Stimulated activated CD4-positive, alpha-beta T cell treated with anti-CD3 and anti-CD28 coated beads, Interleukin-1b, Interleukin-23, amount 100 ng/mL, for 1 hour (primary cell): ENCODE results near the gene NECTIN3.

Experiments
- DNase-seq, 2 donors: peaks; one replicate each; pipeline ENCODE4 v3.0.0-alpha.2; 2020; ENCODE audit warnings: low read depth in 2 of 2

NECTIN3 gene

GRCh38 chr3:111084911-111085310 is 13.3 kb downstream of the NECTIN3 start:
- DNase-seq: no peak

DNA sequence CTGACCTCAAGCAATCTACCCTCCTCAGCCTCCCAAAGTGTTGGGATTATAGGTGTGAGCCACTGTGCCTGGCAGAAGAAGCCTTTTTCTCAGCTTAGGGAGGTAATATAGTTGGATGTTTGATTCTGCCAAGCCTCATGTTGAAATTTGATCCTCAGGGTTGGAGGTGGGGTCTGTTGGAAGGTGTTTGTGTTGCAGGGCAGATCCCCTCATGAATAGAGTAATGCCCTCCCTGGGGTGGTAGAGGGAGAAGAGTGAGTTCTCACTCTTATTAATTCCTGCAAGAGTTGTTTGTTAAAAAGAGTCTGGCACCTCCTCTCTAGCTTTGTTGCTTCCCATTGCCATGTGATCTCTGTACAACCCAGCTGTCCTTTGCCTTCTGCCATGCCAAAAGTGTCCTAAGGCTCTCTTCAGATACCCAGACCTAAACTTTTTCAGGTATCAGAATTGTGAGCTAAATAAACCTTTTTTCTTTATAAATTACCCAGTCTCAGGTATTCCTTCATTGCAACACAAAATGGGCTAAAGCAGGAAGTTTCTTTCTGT is 16.4 kb downstream of the NECTIN3 start:
- DNase-seq: no peak

DNA sequence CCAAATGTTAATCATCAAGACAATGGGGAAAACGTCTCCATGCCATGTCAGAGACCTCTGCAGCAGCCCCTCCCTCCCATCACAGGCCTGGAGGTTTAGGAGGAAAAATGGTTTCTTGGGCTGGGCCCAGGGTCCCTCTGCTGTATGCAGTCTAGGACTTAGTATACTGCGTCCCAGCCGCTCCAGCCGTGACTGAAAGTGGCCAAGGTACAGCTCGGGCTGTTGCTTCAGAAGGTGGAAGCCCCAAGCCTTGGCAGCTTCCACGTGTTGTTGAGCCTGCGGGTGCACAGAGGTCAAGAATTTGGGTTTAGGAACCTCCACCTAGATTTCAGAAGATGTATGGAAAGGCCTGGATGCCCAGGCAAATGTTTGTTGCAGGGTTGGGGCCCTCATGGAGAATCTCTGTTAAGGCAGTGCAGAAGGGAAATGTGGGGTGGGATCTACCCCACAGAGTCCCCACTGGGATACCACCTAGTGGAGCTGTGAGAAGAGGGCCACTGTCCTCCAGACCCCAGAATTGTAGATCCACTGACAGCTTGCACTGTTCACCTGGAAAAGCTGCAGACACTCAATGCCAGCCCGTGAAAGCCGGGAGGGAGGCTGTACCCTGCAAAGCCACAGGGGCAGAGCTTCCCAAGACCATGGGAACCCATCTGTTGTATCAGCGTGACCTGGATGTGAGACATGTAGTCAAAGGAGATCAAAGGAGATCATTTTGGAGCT is 25.0 kb downstream of the NECTIN3 start:
- DNase-seq: no peak

DNA sequence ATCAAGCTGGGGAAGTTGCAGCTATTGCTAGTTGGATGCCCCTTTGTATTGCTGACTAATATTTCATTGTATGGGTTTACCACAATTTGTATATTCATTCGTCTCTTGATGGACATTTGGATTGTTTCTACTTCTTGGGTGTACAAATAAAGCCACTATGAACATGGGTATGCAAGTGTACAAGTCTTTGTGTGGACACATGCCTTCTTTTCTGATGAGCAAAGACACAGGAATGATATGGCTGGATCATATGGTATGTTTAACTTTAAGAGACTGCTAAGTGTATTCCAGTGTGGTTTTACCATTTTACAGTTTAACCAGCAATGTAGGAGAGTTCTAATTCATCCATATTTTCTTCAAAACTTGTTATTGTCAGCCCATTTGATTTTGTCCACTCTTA is 32.2 kb downstream of the NECTIN3 start:
- DNase-seq: no peak

- no peak for DNase-seq
Observed at GRCh38 chr3:111106993-111107661, 35.5 kb downstream of the NECTIN3 start.

GRCh38 chr3:111107662-111108035 is 36.0 kb downstream of the NECTIN3 start:
- DNase-seq: no peak

DNA sequence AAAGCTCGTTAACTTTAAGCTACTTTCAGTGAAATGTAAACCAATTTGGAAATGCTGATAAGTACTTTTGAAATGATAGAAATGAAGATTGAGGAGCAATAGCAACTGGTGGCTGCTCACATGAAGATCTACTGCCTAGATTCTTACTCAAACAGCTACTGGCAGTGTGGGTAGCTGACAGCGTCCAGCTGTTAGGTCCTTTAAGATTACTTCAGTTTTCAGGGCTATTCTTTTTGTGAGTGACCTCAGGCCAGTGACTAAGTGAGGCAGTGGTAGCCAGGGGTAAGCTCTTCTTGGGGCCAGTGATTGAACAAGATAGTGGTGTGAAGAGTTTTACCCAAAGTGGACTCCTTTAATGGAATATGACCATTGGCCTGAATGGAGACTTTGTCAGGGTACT is 41.3 kb downstream of the NECTIN3 start:
- DNase-seq: no peak

GRCh38 chr3:111128884-111129283 is 57.3 kb downstream of the NECTIN3 start:
- DNase-seq: no peak

DNA sequence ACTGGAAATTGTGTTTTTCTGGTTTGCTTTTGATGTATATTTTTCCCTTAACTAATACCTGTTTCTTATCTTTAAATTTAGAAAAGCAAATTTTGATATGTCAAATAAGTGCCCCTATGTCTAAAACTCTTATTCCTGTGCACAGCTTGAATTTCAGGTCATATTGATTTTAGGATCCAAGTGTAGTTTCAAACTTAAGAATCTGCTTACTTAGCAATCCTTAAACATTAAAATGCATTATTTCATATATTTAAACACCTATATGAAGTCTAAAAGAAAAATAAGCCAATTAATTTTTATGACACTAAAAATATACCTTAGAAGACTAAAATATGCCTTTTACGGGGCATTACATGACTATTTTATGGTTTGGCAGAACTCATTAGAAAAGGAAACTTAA is 59.2 kb downstream of the NECTIN3 start:
- DNase-seq: no peak

DNA sequence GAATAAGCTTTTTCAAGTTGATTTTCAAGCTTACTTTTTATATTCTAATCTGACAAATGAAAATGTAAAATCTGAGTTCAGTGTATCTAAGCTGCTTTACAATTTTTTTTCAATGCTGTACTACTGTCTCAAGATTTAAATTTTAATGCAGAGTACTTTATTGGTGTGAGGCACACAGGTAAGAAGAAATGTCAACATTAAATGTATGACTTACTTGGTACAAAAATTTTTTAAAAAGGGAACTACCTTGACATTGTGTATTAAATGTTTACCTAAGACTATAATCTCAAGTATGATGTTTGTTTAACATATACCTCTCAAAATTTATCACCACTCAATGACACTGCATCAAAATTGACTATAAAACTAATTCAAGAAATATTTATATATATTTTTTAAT is 62.7 kb downstream of the NECTIN3 start:
- no peak for DNase-seq

DNA sequence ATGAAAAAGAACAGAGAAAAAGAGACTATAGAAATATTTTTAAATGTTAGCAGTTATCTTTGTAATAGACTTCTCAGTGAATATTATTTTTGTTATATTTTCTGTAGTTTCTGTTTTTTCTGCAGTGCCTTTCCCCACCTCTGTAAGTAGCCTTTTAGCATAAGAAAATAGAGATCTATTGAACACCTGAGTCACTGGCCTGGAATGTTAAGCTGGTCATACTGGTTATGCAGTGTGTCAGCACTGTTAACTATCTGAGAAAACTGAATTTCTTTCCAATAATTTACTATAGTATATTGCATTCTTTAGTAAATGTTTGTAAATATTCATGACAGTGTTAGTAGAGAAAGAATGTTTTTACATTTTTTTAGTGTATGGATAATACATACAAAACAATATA is 79.8 kb downstream of the NECTIN3 start:
- DNase-seq: no peak

DNA sequence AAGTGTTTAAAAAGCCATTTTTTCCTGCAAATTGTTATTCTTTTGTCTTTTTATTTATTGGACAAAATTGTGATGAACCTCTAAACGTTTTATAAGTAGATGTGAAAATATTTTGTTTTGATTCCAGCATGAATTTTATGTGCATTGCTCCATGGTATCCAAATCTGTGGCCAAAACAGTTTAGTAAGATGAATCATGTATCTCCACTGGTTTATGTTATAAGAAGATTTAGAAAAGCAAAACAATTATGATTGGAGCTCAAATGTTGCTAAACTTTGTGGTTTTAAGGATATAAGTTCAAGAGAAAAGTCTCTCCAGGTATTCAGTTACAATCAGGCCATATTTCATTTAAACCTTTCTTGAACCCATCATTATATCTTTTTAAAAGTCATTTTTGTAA is 80.9 kb downstream of the NECTIN3 start:
- no peak for DNase-seq

DNA sequence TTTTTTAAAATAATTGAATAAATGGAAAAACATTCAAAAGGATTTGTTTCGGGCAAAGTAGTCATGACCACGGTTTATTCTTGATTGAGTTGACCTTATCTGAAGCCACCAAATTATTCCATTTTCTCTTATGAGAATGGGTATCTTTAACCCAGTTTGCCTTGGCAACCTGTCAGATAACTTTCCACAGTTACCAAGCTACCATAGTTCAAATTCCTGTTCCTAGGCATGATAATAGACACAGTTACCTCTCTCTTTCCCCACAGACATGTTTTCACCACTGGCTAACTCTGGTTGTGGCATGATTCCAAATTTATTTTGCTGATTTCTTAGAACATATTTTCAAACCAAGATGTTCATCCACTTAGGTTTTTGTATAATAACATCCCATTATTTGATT is 84.9 kb downstream of the NECTIN3 start:
- no peak for DNase-seq

DNA sequence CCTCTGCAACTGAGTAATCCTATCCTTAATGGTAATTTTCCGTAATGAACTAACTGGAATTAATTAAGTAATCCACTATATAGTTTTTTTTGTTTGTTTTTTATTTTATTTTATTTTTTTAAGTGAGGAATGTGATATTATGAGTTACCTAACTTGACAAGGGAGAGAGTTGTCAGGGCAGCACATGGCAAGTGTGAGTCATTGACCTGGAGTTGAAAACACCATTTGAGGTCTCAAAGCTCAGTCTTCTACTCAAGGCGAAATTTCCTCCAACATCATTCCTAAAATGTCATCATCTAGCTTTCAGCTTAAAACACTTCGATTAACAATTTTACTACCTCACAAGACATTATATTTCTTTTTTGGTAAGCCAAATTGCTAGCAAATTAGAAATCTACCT is 87.8 kb downstream of the NECTIN3 start:
- DNase-seq: no peak

GRCh38 chr3:111164621-111165020 is 93.0 kb downstream of the NECTIN3 start:
- no peak for DNase-seq

DNA sequence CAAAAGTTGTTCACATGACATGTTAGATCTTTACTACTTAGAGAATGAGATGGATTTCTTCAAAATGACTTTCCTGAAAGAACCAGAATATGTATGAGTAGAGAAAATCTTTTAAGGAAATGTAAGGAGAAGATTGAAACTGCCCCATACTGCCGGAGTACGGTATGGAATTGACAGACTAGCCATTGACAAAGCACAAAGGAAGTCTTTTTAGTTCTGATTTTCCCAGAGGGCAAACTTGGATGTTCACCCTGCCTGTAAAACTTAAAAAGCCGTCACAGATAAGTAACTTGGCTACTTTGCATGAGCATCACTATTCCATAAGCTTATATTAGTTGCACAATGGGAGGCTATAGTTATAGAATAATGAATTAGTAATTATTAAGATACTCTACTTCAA is 93.8 kb downstream of the NECTIN3 start:
- DNase-seq: no peak

DNA sequence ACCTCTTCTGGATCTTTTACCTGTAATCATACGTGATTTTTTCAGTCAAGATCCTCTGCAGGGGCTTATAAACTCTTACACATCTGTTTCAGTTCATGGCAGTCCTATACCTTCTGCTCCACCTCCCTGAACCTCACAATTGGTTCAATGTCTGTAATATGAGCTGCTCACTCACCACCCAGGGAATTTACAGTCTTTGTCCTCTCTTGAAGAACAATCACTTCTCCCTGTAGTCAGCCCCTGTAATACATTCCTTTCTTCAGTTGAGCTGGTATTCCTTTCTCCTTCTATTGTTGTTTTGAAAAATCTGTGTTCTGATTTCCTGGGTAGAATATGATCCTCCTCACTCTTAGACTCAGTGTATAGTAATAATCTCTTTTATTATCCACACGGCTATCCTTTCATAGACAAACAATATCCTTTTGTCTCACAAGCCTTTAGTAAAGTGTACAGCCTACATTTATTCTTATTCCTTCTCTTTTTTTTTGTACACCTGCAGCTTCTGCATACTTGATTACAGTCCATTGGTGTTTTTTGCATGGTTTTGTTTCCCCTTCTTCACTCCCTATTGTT is 101.8 kb downstream of the NECTIN3 start:
- no peak for DNase-seq

DNA sequence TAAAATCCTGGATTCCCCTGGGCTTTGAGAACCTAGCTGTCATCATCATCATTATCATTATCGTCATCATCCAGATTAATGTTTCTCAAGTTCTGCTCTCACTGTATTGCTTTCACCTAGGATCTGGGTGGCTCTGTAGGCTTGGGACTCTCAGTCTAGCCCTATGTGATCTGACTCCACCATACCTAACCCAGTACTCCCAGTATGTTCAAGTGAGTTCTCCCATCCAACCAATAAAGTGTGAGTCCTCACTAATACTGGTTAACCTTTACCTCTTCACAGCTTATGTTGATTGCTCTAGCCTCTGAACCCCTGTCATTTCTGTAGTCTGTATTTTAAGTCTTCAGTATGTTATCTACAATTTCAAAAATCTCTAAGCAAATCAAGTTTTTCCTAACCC is 102.3 kb downstream of the NECTIN3 start:
- no peak for DNase-seq

GRCh38 chr3:111190518-111190917 is 118.9 kb downstream of the NECTIN3 start:
- DNase-seq: no peak

DNA sequence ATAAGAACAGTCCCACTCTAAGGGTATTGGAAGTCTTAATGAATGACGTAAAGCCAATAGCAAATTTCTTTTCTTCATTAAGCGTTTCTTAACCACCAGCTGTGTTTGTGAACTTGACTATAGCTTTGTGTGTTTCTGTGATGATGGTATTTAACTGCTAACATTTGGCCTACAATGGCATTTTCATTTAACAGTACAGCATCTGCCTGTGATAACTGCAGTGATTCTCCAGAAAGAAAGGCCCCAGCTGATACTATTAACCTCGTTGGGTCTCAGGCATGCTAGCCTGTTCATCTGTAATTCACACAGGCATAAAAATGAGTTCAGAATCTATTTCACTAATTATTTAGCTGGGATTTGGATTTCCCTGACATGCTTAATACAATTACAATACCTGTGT is 121.9 kb downstream of the NECTIN3 start:
- no peak for DNase-seq

- DNase-seq: no peak
Observed at GRCh38 chr3:111194048-111194447, 122.4 kb downstream of the NECTIN3 start.

DNA sequence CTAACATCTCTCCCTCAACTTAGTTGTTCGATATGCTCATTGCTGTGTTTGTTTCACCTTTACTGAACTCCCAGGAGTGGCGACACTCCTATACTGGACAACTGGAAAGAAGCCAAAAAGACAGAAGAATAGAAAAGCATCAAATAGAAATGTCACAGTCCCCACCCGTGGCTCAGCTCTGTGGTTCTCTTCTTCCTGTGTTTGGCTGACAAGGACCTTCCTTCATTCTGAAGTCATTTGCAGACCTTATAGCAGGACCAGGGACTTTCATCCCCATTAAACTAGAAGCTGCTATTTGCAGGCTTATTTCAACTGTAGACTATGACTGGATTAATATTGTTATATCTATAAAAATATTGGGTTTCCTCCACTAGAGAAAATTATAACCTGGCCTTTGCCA is 125.9 kb downstream of the NECTIN3 start:
- no peak for DNase-seq

GRCh38 chr3:111200027-111200426 is 128.4 kb downstream of the NECTIN3 start:
- no peak for DNase-seq
